OCI-LY3 (cell line): ENCODE results near the gene ARNT2.

Experiments used
- CTCF ChIP-seq: fragments of 200-600, 300-600 bp; sonication (generic); IDR thresholded peaks from 2 replicates; pipeline ENCODE4 v1.5.1; 2014; ENCODE audit warnings: antibody characterized with exemption, low read length, low read depth
- EZH2phosphoT487 ChIP-seq: fragments of 200-600 bp; shearing (Covaris generic); IDR thresholded peaks from 2 replicates; pipeline ENCODE4 v1.6.1; 2018; ENCODE audit warnings: antibody characterized with exemption, mixed run types, low read depth

GRCh38 chr15:80396096-80396495, 8.1 kb upstream of the ARNT2 start:
- TF ChIP-seq EZH2phosphoT487 (no peak), CTCF (no peak)
